ENCODE measurements around the gene ATXN7L3. TPM values are rescaled to one million over a fixed set of nuclear protein-coding genes. Genes with fewer than 3 reads are reported as not detected.

ATXN7L3 gene
- polyA plus RNA-seq, 6 donors from 2014 or later = 6.6 to 14.4 (median 9.4) TPM

- Mint-ChIP-seq H3K27me3 (no peaks in the 10 kb centered on the region), H3K4me1 (peaks cover 11 to 24% (median 22%) of the 10 kb centered on the region in 3 donors), H3K36me3 (no peaks in the 10 kb centered on the region)
These were observed 22.6 kb upstream of the ATXN7L3 start for GRCh38 chr17:44222112-44222869.

GRCh38 chr17:44221862-44222111, 22.1 kb upstream of the ATXN7L3 start:
- peak overlapping the region; percentile 91 to 100 (median 96) for H3K4me3 Mint-ChIP-seq
- peaks cover 15 to 28% (median 27%) of the 10 kb centered on the region in 3 donors for H3K4me1 Mint-ChIP-seq
- no peak for ATAC-seq (ENCODE audit: low read depth in 2 of 2)
- no peaks in the 10 kb centered on the region for H3K27me3 Mint-ChIP-seq
- H3K9me3 Mint-ChIP-seq = no peaks in the 10 kb centered on the region
- DNase-seq = peak; percentile 30
- H3K27ac Mint-ChIP-seq = peak overlapping the region; percentile 88 to 96 (median 96)
- H3K36me3 Mint-ChIP-seq = peaks cover 0 to 2% of the 10 kb centered on the region in 2 donors

More at GRCh38 chr17:44222112-44222869, 22.6 kb upstream of the ATXN7L3 start:
- H3K4me3 Mint-ChIP-seq = peak overlapping the region; percentile 91 to 100 (median 96)
- DNase-seq = peak; percentile 39
- H3K27ac Mint-ChIP-seq = peak overlapping the region; percentile 88 to 96 (median 96)
- H3K9me3 Mint-ChIP-seq = no peaks in the 10 kb centered on the region
- ATAC-seq (ENCODE audit: low read depth in 2 of 2) = no peak

GRCh38 chr17:44221084-44221861, 21.6 kb upstream of the ATXN7L3 start:
- ATAC-seq (ENCODE audit: low read depth in 2 of 2) = peak; percentile 22 to 27
- H3K36me3 Mint-ChIP-seq = peaks cover under 1 to 5% of the 10 kb centered on the region in 2 donors
- peak overlapping the region; percentile 88 to 96 (median 96) for H3K27ac Mint-ChIP-seq
- no peaks in the 10 kb centered on the region for H3K27me3 Mint-ChIP-seq
- DNase-seq = peak; percentile 72
- peak overlapping the region; percentile 91 to 100 (median 96) for H3K4me3 Mint-ChIP-seq
- H3K9me3 Mint-ChIP-seq = no peaks in the 10 kb centered on the region
- peaks cover 20 to 33% (median 32%) of the 10 kb centered on the region in 3 donors for H3K4me1 Mint-ChIP-seq

GRCh38 chr17:44220213-44221083, 20.8 kb upstream of the ATXN7L3 start:
- H3K36me3 Mint-ChIP-seq = peaks cover 6 to 10% of the 10 kb centered on the region in 2 donors
- peak overlapping the region; percentile 76 to 97 (median 96) for H3K27ac Mint-ChIP-seq
- ATAC-seq (ENCODE audit: low read depth in 2 of 2) = peak; percentile 11 to 16
- peak; percentile 53 for DNase-seq
- no peaks in the 10 kb centered on the region for H3K9me3 Mint-ChIP-seq
- H3K4me1 Mint-ChIP-seq = peaks cover 27 to 42% (median 41%) of the 10 kb centered on the region in 3 donors
- peak overlapping the region; percentile 91 to 100 (median 96) for H3K4me3 Mint-ChIP-seq
- no peaks in the 10 kb centered on the region for H3K27me3 Mint-ChIP-seq

GRCh38 chr17:44219616-44220212, 20.0 kb upstream of the ATXN7L3 start, which contains the start of gene UBTF:
TSS of gene UBTF (minus strand) at chr17:44219675. CDS start at chr17:44218229, 1,446 bp downstream.
- Mint-ChIP-seq H3K27me3 (no peaks in the 10 kb centered on the region), H3K4me1 (peaks cover 34 to 49% (median 48%) of the 10 kb centered on the region in 3 donors), H3K36me3 (peaks cover 10 to 11% of the 10 kb centered on the region in 2 donors)

GRCh38 chr17:44219108-44219615, 19.5 kb upstream of the ATXN7L3 start:
- Mint-ChIP-seq H3K4me1 (peaks cover 40 to 54% (median 53%) of the 10 kb centered on the region in 3 donors), H3K9me3 (no peaks in the 10 kb centered on the region), H3K4me3 (peak overlapping the region in 5 of 8 donors; percentile 15 to 91 (median 60)), H3K27ac (no peak overlapping the region), H3K36me3 (peaks cover 10 to 17% of the 10 kb centered on the region in 2 donors), H3K27me3 (no peaks in the 10 kb centered on the region)
- ATAC-seq (ENCODE audit: low read depth in 2 of 2) (peak; percentile 41 to 46), DNase-seq (peak; percentile 80)

More at GRCh38 chr17:44219616-44220212, 20.0 kb upstream of the ATXN7L3 start, which contains the start of gene UBTF:
- no peaks in the 10 kb centered on the region for H3K9me3 Mint-ChIP-seq
- DNase-seq = peak; percentile 66
- H3K4me3 Mint-ChIP-seq = peak within 1 kb of the TSS; percentile 91 to 100 (median 96)
- peak; percentile 34 to 35 for ATAC-seq (ENCODE audit: low read depth in 2 of 2)
- peak within 1 kb of the TSS; percentile 76 to 98 (median 96) for H3K27ac Mint-ChIP-seq

- Mint-ChIP-seq H3K36me3 (peaks cover 10 to 23% of the 10 kb centered on the region in 2 donors), H3K9me3 (no peaks in the 10 kb centered on the region), H3K27me3 (no peaks in the 10 kb centered on the region), H3K27ac (peak overlapping the region; percentile 78 to 98 (median 88)), H3K4me3 (peak overlapping the region; percentile 77 to 96 (median 91)), H3K4me1 (peaks cover 46 to 61% (median 60%) of the 10 kb centered on the region in 3 donors)
- peak; percentile 88 for DNase-seq
- ATAC-seq (ENCODE audit: low read depth in 2 of 2) = peak; percentile 22 to 38
These were observed 18.8 kb upstream of the ATXN7L3 start for GRCh38 chr17:44218344-44219107.

GRCh38 chr17:44217738-44218343, 18.2 kb upstream of the ATXN7L3 start:
- Mint-ChIP-seq H3K4me3 (peak overlapping the region; percentile 77 to 96 (median 90)), H3K27ac (peak overlapping the region in 5 of 6 donors; percentile 82 to 98 (median 97)), H3K9me3 (no peaks in the 10 kb centered on the region), H3K4me1 (peaks cover 48 to 66% (median 63%) of the 10 kb centered on the region in 3 donors), H3K27me3 (no peaks in the 10 kb centered on the region), H3K36me3 (peaks cover 10 to 24% of the 10 kb centered on the region in 2 donors)
- no peak for ATAC-seq (ENCODE audit: low read depth in 2 of 2)
- DNase-seq = no peak

GRCh38 chr17:44216694-44217093, 17.0 kb upstream of the ATXN7L3 start:
- peaks cover 42 to 64% (median 60%) of the 10 kb centered on the region in 3 donors for H3K4me1 Mint-ChIP-seq
- H3K27me3 Mint-ChIP-seq = no peaks in the 10 kb centered on the region
- H3K4me3 Mint-ChIP-seq = peak overlapping the region; percentile 77 to 96 (median 90)
- ATAC-seq (ENCODE audit: low read depth in 2 of 2) (no peak), DNase-seq (no peak)
- no peaks in the 10 kb centered on the region for H3K9me3 Mint-ChIP-seq
- peak overlapping the region; percentile 90 to 98 (median 98) for H3K27ac Mint-ChIP-seq
- H3K36me3 Mint-ChIP-seq = peaks cover 10 to 24% of the 10 kb centered on the region in 2 donors

GRCh38 chr17:44216173-44216572, 16.5 kb upstream of the ATXN7L3 start:
- Mint-ChIP-seq H3K4me1 (peaks cover 42 to 64% (median 61%) of the 10 kb centered on the region in 3 donors), H3K9me3 (no peaks in the 10 kb centered on the region), H3K4me3 (peak overlapping the region; percentile 77 to 96 (median 90)), H3K27ac (peak overlapping the region; percentile 90 to 98 (median 98)), H3K27me3 (no peaks in the 10 kb centered on the region), H3K36me3 (peaks cover 10 to 24% of the 10 kb centered on the region in 2 donors)
- ATAC-seq (ENCODE audit: low read depth in 2 of 2) (peak; percentile 52 to 57), DNase-seq (peak; percentile 87)

- peak overlapping the region in 7 of 8 donors; percentile 19 to 96 (median 65) for H3K4me3 Mint-ChIP-seq
- peak overlapping the region; percentile 80 to 98 (median 90) for H3K27ac Mint-ChIP-seq
- no peaks in the 10 kb centered on the region for H3K27me3 Mint-ChIP-seq
- H3K36me3 Mint-ChIP-seq = peaks cover 10 to 24% of the 10 kb centered on the region in 2 donors
- DNase-seq (no peak), ATAC-seq (ENCODE audit: low read depth in 2 of 2) (no peak)
- H3K4me1 Mint-ChIP-seq = peaks cover 47 to 70% (median 68%) of the 10 kb centered on the region in 3 donors
- H3K9me3 Mint-ChIP-seq = no peaks in the 10 kb centered on the region
These were observed 15.2 kb upstream of the ATXN7L3 start for GRCh38 chr17:44214896-44215295.

Data from naive B cell (primary cell).